ENCODE measurements around the gene HCRT.

Gene HCRT

GRCh38 chr17:42179911-42180410 lies 5.3 kb downstream of the HCRT start:
- no peaks in the 10 kb centered on the region for H3K36me3 ChIP-seq (ENCODE audit: low read depth)
- no peaks in the 10 kb centered on the region for H3K9me3 ChIP-seq (ENCODE audit: severe bottlenecking)
- no peak for TF ChIP-seq CTCF (IDR thresholded peaks at IDR 0.05; ENCODE audit: poor library complexity, severe bottlenecking)
- peaks cover 28% of the 10 kb centered on the region for H3K27me3 ChIP-seq (ENCODE audit: insufficient read depth, poor library complexity, severe bottlenecking)
- H3K4me3 ChIP-seq (ENCODE audit: severe bottlenecking): no peak overlapping the region
- no peak for DNase-seq (ENCODE audit: low spot score)
- H3K27ac ChIP-seq (ENCODE audit: poor library complexity, severe bottlenecking): no peak overlapping the region
- ATAC-seq (ENCODE audit: low read depth): 0 out of 3 replicates have a peak, but pooled peaks have one; percentile 20
- H3K4me1 ChIP-seq (ENCODE audit: insufficient read depth, poor library complexity, severe bottlenecking): no peaks in the 10 kb centered on the region

DNA sequence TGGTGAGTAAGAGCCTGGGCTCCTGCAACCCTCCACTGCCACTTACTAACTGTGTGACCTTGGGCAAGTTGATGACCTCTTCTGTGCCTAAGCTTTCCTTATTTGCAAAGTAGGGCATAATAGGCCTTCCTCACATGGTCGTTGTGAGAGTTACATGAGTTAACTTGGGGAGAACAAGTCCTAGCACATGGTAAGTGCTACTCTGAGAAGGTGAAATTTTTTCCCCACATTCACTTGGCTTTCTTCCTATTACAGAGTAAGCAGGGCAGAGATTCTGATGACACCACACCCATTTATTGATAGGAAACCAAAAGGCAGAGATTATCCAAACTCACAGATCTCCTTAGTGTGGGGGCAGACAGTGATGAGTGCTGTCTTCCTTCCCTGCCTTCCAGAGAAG lies 5.9 kb downstream of the HCRT start:
- no peaks in the 10 kb centered on the region for H3K36me3 ChIP-seq (ENCODE audit: low read depth)
- peaks cover 28% of the 10 kb centered on the region for H3K27me3 ChIP-seq (ENCODE audit: insufficient read depth, poor library complexity, severe bottlenecking)
- H3K4me3 ChIP-seq (ENCODE audit: severe bottlenecking): no peak overlapping the region
- no peak overlapping the region for H3K27ac ChIP-seq (ENCODE audit: poor library complexity, severe bottlenecking)
- no peaks in the 10 kb centered on the region for H3K4me1 ChIP-seq (ENCODE audit: insufficient read depth, poor library complexity, severe bottlenecking)
- no peak for DNase-seq (ENCODE audit: low spot score)
- H3K9me3 ChIP-seq (ENCODE audit: severe bottlenecking): no peaks in the 10 kb centered on the region
- no peak for TF ChIP-seq CTCF (IDR thresholded peaks at IDR 0.05; ENCODE audit: poor library complexity, severe bottlenecking)
- ATAC-seq (ENCODE audit: low read depth): no peak

GRCh38 chr17:42178817-42179216 lies 6.4 kb downstream of the HCRT start:
- H3K4me3 ChIP-seq (ENCODE audit: severe bottlenecking): no peak overlapping the region

DNA sequence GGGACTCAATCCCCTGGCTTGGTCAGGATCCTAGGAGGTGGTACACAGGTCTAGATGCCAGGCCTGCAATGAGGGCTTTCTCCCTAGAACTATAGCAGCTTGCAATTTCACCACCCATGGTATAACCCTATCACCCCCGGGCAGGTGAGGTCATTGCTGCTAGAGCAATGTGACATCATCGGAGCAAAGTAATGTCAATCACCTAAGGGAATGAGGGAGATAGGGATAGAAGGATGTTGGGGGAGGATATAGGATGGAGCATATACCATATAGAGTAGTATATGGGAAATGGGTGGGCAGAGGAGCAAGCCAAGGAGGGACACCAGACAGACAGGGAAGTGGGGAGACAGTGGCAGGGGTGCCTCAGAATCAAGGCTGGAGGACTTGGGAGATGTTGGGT lies 7.6 kb downstream of the HCRT start:
- no peaks in the 10 kb centered on the region for H3K4me1 ChIP-seq (ENCODE audit: insufficient read depth, poor library complexity, severe bottlenecking)
- H3K27me3 ChIP-seq (ENCODE audit: insufficient read depth, poor library complexity, severe bottlenecking): peaks cover 25% of the 10 kb centered on the region
- no peak overlapping the region for H3K27ac ChIP-seq (ENCODE audit: poor library complexity, severe bottlenecking)
- H3K9me3 ChIP-seq (ENCODE audit: severe bottlenecking): no peaks in the 10 kb centered on the region
- TF ChIP-seq CTCF (IDR thresholded peaks at IDR 0.05; ENCODE audit: poor library complexity, severe bottlenecking): no peak
- no peak for ATAC-seq (ENCODE audit: low read depth)
- no peaks in the 10 kb centered on the region for H3K36me3 ChIP-seq (ENCODE audit: low read depth)
- DNase-seq (ENCODE audit: low spot score): no peak
- H3K4me3 ChIP-seq (ENCODE audit: severe bottlenecking): no peak overlapping the region

More at GRCh38 chr17:42178817-42179216, 6.4 kb downstream of the HCRT start:
- no peak for ATAC-seq (ENCODE audit: low read depth)
- Histone ChIP-seq H3K4me1 (ENCODE audit: insufficient read depth, poor library complexity, severe bottlenecking) (no peaks in the 10 kb centered on the region), H3K27me3 (ENCODE audit: insufficient read depth, poor library complexity, severe bottlenecking) (peaks cover 28% of the 10 kb centered on the region), H3K27ac (ENCODE audit: poor library complexity, severe bottlenecking) (no peak overlapping the region), H3K36me3 (ENCODE audit: low read depth) (no peaks in the 10 kb centered on the region), H3K9me3 (ENCODE audit: severe bottlenecking) (no peaks in the 10 kb centered on the region)
- no peak for TF ChIP-seq CTCF (IDR thresholded peaks at IDR 0.05; ENCODE audit: poor library complexity, severe bottlenecking)
- no peak for DNase-seq (ENCODE audit: low spot score)

GRCh38 chr17:42174126-42174783 lies 11.0 kb downstream of the HCRT start:
- ATAC-seq (ENCODE audit: low read depth) (no peak), DNase-seq (ENCODE audit: low spot score) (no peak)
- no peaks in the 10 kb centered on the region for H3K36me3 ChIP-seq (ENCODE audit: low read depth)
- H3K4me1 ChIP-seq (ENCODE audit: insufficient read depth, poor library complexity, severe bottlenecking): no peaks in the 10 kb centered on the region
- H3K4me3 ChIP-seq (ENCODE audit: severe bottlenecking): no peak overlapping the region
- TF ChIP-seq CTCF (IDR thresholded peaks at IDR 0.05; ENCODE audit: poor library complexity, severe bottlenecking): no peak
- H3K27ac ChIP-seq (ENCODE audit: poor library complexity, severe bottlenecking): no peak overlapping the region
- H3K27me3 ChIP-seq (ENCODE audit: insufficient read depth, poor library complexity, severe bottlenecking): no peaks in the 10 kb centered on the region
- H3K9me3 ChIP-seq (ENCODE audit: severe bottlenecking): no peaks in the 10 kb centered on the region
